Tibial nerve (tissue), 3 donors: ENCODE data around the gene TNFSF15.

ENCODE experiments used
- POLR2A ChIP-seq, 2 donors: fragments of 450-650 bp; IDR thresholded peaks; one replicate each; pipeline ENCODE4 v1.6.1; 2017; ENCODE audit warnings: antibody characterized with exemption in 2 of 2, mild to moderate bottlenecking in 2 of 2, moderate library complexity in 2 of 2
- TF ChIP-seq, protein P1 (sequence below), 5 experiments: fragments of 200-600 bp in 3 of 5; fragments of 450-650 bp in 2 of 5; sonication (generic) in 3 of 5; IDR thresholded peaks; one replicate each; pipeline ENCODE4 v1.5.1; 2016 to 2019; ENCODE audit warnings: antibody characterized with exemption in 5 of 5, mild to moderate bottlenecking in 3 of 5, moderate library complexity in 2 of 5

DNA sequence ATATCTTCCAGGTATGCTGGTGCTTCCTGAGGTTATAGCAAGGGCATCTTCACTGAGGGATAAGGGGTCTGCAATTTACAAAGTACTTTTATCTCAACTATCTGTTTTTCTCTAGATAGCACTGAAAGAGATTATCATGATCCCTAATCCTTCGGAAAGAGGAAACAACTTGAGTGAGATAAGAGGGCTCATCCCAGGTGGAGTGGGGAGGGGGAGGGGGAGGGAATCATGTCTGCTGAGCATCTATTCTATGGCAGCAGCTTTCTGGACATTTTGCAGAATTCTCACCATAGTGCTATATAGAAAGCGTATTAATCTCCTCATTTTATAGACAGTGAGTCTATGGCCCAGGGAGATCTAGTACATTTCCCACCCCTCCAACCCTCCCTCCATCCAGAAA, 5.9 kb downstream of the TNFSF15 start:
- TF ChIP-seq, protein P1, sequence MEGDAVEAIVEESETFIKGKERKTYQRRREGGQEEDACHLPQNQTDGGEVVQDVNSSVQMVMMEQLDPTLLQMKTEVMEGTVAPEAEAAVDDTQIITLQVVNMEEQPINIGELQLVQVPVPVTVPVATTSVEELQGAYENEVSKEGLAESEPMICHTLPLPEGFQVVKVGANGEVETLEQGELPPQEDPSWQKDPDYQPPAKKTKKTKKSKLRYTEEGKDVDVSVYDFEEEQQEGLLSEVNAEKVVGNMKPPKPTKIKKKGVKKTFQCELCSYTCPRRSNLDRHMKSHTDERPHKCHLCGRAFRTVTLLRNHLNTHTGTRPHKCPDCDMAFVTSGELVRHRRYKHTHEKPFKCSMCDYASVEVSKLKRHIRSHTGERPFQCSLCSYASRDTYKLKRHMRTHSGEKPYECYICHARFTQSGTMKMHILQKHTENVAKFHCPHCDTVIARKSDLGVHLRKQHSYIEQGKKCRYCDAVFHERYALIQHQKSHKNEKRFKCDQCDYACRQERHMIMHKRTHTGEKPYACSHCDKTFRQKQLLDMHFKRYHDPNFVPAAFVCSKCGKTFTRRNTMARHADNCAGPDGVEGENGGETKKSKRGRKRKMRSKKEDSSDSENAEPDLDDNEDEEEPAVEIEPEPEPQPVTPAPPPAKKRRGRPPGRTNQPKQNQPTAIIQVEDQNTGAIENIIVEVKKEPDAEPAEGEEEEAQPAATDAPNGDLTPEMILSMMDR (IDR thresholded peaks at IDR 0.05), result no peak
- no peak for TF ChIP-seq POLR2A (IDR thresholded peaks at IDR 0.05)
